ENCODE results near the gene TSPAN1. TPM values are rescaled to one million over a fixed set of nuclear protein-coding genes. Genes with fewer than 3 reads are reported as not detected.

The TSPAN1 gene
- total RNA-seq, 3 donors from 2014 or later, result 723 to 1,819 (median 1,586) TPM

DNA sequence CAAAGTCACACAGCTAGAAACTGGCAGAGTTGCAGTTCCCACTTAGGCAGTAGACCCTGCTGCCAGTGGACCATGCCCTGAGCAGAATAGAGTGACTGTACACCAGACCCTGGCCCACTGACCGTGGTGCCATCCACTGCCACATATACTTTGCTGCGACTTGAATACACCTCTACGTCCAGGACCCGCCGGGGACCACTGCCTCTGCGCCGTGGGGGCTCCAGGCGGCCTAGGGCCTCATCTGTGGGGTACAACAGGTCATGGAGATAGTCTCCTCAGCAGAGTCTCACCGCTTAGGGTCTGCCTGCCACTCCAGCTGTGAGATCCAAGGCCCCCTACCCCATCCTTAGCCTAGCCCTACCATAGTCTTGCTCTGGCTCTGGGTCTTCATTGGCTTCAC is 21.7 kb downstream of the TSPAN1 start:
- Histone ChIP-seq H3K4me1 (ENCODE audit: low read depth) (peaks cover 14% of the 10 kb centered on the region), H3K9me3 (no peaks in the 10 kb centered on the region), H3K4me3 (no peak overlapping the region), H3K36me3 (ENCODE audit: low read depth) (no peaks in the 10 kb centered on the region)
- TF ChIP-seq, protein P1, sequence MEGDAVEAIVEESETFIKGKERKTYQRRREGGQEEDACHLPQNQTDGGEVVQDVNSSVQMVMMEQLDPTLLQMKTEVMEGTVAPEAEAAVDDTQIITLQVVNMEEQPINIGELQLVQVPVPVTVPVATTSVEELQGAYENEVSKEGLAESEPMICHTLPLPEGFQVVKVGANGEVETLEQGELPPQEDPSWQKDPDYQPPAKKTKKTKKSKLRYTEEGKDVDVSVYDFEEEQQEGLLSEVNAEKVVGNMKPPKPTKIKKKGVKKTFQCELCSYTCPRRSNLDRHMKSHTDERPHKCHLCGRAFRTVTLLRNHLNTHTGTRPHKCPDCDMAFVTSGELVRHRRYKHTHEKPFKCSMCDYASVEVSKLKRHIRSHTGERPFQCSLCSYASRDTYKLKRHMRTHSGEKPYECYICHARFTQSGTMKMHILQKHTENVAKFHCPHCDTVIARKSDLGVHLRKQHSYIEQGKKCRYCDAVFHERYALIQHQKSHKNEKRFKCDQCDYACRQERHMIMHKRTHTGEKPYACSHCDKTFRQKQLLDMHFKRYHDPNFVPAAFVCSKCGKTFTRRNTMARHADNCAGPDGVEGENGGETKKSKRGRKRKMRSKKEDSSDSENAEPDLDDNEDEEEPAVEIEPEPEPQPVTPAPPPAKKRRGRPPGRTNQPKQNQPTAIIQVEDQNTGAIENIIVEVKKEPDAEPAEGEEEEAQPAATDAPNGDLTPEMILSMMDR (IDR thresholded peaks at IDR 0.05), result no peak
- no peak for DNase-seq
- intact Hi-C loops (cut with DNase I, micrococcal nuclease), result no loop called here
- no peak for ATAC-seq

DNA sequence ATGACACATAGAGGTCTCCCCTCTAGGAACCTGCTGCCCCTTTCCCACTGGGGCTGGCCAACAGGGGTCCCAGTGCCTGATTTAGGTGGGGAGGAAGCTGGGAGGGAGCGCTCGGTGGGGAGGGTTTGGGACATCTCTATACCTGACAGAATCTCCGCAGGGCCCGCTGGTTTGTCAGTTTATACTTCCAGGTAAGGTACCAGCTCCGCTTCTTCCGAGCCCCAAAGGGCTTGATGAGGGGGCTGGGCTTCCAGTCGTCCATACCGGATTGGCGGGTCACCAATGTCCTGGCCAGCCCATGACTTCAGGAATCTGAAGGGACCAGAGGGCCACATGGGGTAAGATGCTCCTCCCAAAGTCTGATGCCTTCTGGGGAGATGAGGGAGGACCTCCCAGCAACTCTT is 22.7 kb downstream of the TSPAN1 start:
- Histone ChIP-seq H3K4me3 (no peak overlapping the region), H3K36me3 (ENCODE audit: low read depth) (no peaks in the 10 kb centered on the region), H3K4me1 (ENCODE audit: low read depth) (peaks cover 18% of the 10 kb centered on the region), H3K9me3 (no peaks in the 10 kb centered on the region)
- TF ChIP-seq, protein P1 (IDR thresholded peaks at IDR 0.05), result no peak
- ATAC-seq, result no peak
- peak in 1 of 3 donors; percentile 55 for DNase-seq
- intact Hi-C loops (cut with DNase I, micrococcal nuclease), result no loop called here

DNA sequence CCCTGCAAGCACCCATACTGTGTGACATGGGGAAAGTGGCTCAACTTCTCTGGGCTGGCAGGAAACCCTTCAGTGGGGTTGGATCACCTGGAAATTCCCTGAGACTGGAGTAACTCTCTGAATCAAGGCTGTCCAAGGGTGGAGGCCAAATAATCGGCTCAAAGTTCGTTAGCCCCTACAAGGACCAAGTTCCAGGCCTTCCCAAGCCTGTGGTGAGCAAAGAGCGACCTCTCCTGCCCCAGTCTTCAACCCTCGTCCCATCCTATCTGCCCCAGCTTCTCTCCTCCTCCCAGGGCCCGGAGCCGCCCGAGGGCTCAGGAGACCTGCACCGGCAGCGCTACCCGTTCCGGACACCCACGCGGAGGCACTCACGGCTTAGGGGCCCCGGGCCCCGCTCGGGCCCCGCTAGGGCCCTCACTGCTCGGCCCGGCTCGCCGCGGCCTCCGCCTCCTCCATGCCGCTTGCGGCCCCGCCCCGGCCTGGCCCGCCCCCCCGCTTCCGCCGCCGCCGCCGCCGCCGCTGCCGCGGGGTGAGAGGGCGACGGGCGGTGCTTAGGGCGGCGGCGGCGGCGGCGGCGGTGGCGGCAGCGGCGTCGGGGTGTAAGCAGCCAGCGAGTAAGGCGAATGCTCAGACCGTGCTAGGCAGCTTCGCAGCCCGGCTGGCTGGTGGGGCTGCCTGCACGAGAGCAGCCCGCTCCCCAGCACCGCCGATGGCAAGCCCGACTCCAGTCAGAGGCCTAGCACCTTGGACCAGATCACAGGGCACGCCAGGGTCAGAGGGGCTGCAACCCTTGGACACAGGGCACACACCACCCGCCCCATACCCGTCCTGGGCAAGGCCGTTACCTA is 23.3 kb downstream of the TSPAN1 start, which contains the start of gene POMGNT1:
POMGNT1 (minus strand) TSS at position 471 of the 848 bp plus-strand sequence. CDS start 613 bp downstream, outside the sequence.
- H3K4me3 ChIP-seq, result peak within 1 kb of the TSS; percentile 20
- no peaks in the 10 kb centered on the region for H3K9me3 ChIP-seq
- DNase-seq (peak; percentile 73 to 89 (median 80)), ATAC-seq (peak; percentile 84)
- peaks cover 18% of the 10 kb centered on the region for H3K4me1 ChIP-seq (ENCODE audit: low read depth)
- TF ChIP-seq, protein P1 (IDR thresholded peaks at IDR 0.05), result no peak
- intact Hi-C loops (cut with DNase I, micrococcal nuclease), result no loop called here
- no peaks in the 10 kb centered on the region for H3K36me3 ChIP-seq (ENCODE audit: low read depth)

DNA sequence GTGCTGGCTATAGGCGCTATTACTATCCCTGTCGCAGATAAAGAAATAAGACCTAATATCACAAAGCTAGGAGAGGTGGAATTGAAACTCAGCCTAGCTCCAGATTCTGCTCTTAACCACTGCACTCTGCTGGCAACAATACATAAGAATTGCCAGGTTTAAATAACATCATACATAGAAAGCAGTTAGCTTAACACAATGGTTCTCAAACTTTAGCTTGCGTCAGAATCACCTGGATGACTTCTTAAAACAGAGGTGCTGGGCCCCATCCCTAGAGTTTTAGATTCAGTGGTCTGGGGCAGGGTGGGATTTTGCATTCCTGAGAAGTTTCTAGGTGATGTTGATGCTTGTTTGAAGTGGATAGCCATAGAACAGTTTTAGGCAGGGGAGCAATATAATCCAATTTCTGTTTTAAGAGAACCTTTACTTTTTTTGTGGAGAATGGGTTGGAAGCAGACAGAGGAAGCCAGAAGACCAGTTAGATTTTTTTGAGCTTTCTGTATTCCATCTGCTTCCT is 24.4 kb downstream of the TSPAN1 start:
- intact Hi-C loops (cut with DNase I, micrococcal nuclease), result no loop called here
- Histone ChIP-seq H3K36me3 (ENCODE audit: low read depth) (no peaks in the 10 kb centered on the region), H3K9me3 (no peaks in the 10 kb centered on the region), H3K4me1 (ENCODE audit: low read depth) (peaks cover 18% of the 10 kb centered on the region), H3K4me3 (no peak overlapping the region)
- TF ChIP-seq, protein P1 (IDR thresholded peaks at IDR 0.05), result no peak
- no peak for DNase-seq
- no peak for ATAC-seq

DNA sequence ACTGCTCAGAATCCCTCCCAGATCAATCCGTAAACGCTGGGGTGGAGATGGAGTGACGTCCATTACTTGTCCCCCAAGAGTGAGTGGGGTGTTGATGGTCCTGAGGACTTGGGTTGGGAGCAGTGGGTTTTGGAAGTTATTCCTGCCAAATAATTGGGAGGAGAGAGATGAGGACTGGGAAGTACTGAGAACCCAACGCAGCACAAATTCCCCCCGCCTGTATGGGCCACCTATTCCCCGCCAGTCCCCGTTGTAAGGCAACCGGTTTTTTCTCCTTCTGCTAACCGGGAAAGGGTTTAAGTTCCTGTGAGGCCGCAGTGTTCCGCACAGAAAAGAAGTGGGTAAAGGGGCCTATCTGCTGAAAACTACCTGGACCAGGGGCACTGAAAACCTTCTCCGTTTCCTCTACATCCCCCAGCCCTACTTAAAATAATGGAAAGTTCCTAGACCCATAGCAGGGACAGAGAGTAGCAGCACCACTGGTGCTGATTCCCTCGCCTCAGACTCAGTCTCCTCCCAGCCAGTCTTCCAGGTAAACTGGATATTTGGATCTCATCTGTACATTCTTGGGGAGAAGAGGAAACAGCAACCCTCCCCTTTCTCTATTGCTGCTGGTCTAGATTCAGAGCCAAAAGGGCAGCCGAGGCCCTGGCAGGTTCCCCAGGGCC is 29.0 kb downstream of the TSPAN1 start:
- no peak for ATAC-seq
- Histone ChIP-seq H3K9me3 (no peaks in the 10 kb centered on the region), H3K4me3 (no peak overlapping the region), H3K36me3 (ENCODE audit: low read depth) (no peaks in the 10 kb centered on the region), H3K4me1 (ENCODE audit: low read depth) (peaks cover 9% of the 10 kb centered on the region)
- no peak for DNase-seq
- intact Hi-C loops (cut with DNase I, micrococcal nuclease), result no loop called here
- TF ChIP-seq, protein P1 (IDR thresholded peaks at IDR 0.05), result no peak

Measured in mucosa of descending colon (tissue), 3 donors.